GM12878 (cell line): Measurements from ENCODE around the gene NLGN1. TPM values are rescaled to one million over a fixed set of nuclear protein-coding genes. Genes with fewer than 3 reads are reported as not detected.

Experiments used
- ASH2L ChIP-seq: fragments of 300-600, 200-600 bp; sonication (generic); IDR thresholded peaks from 2 replicates; pipeline ENCODE4 v1.6.1; 2017; ENCODE audit warnings: low read depth, mild to moderate bottlenecking, borderline replicate concordance
- E2F4 ChIP-seq: IDR thresholded peaks from 2 replicates; pipeline ENCODE4 v1.6.1; 2012; ENCODE audit warnings: low read depth, low read length, improper control_type of control experiment
- HDAC2 ChIP-seq: fragments of 200-600 bp; sonication (generic); IDR thresholded peaks from 2 replicates; pipeline ENCODE4 v1.6.1; 2017
- IKZF1 ChIP-seq: fragments of 450-650 bp; conservative IDR thresholded peaks from 2 replicates; pipeline ENCODE4 v1.6.1; 2017; ENCODE audit warnings: antibody characterized with exemption, mild to moderate bottlenecking
- MXI1 ChIP-seq: fragments of 150-350 bp; IDR thresholded peaks from 2 replicates; pipeline ENCODE4 v1.6.1; 2011; ENCODE audit warnings: low read depth, mild to moderate bottlenecking, inconsistent platforms, low read length, improper control_type of control experiment
- NFIC ChIP-seq: IDR thresholded peaks from 2 replicates; pipeline ENCODE4 v1.6.1; 2012; ENCODE audit warnings: low read depth, mild to moderate bottlenecking, inconsistent platforms, low read length, moderate library complexity
- NFXL1 ChIP-seq: fragments of 450-650 bp; IDR thresholded peaks from 2 replicates; pipeline ENCODE4 v1.6.1; 2017; ENCODE audit warnings: antibody characterized with exemption, mild to moderate bottlenecking, borderline replicate concordance
- RAD51 ChIP-seq: fragments of 450-650 bp; IDR thresholded peaks from 2 replicates; pipeline ENCODE4 v1.6.1; 2016; ENCODE audit warnings: moderate library complexity, mild to moderate bottlenecking, inconsistent platforms
- REST ChIP-seq: IDR thresholded peaks from 2 replicates; pipeline ENCODE4 v1.6.1; 2012; ENCODE audit warnings: mild to moderate bottlenecking, low read depth, low read length
- SREBF2 ChIP-seq: IDR thresholded peaks from 2 replicates; pipeline ENCODE4 v1.6.1; 2012; ENCODE audit warnings: mild to moderate bottlenecking, low read length
- YY1 ChIP-seq: IDR thresholded peaks from 2 replicates; pipeline ENCODE4 v1.6.1; 2011; ENCODE audit warnings: low read depth, mild to moderate bottlenecking, low read length
- ZBTB40 ChIP-seq: fragments of 450-650 bp; IDR thresholded peaks from 2 replicates; pipeline ENCODE4 v1.6.1; 2016; ENCODE audit warnings: mild to moderate bottlenecking, moderate library complexity, borderline replicate concordance
- ZNF24 ChIP-seq: fragments of 450-650 bp; IDR thresholded peaks from 2 replicates; pipeline ENCODE4 v1.6.1; 2017; ENCODE audit warnings: antibody characterized with exemption, mild to moderate bottlenecking
- polyA plus RNA-seq, 11 experiments: library from polyadenylated mRNA; depleted of rRNA in 4 of 11; unstranded in 6 of 11; stranded (reverse) in 5 of 11; fragments of >200 nt; fragmentation: Nextera tagmentation in 4 of 11; fragmentation: Illumina TruSeq in 1 of 11; extraction: Ambion mirVana in 4 of 11; extraction: Trizol in 1 of 11; gene quantifications; 1 replicate in 1 of 11; 2 replicates in 10 of 11; pipeline versions ENCODE4 v1.2.1 to v1.2.3, GENCODE V29; 2011 to 2016; ENCODE audit warnings: inconsistent platforms in 2 of 11, missing spikeins in 2 of 11, low read depth in 1 of 11
- total RNA-seq, 4 experiments: library from RNA; depleted of rRNA in 3 of 4; stranded (reverse); fragments of >200 nt in 3 of 4; fragmentation: Illumina TruSeq in 1 of 4; extraction: Trizol in 1 of 4; gene quantifications; 2 replicates each; pipeline versions ENCODE4 v1.2.1 to v1.2.3, GENCODE V29; 2013 to 2021

NLGN1 gene
- total and polyA plus RNA-seq, 10 of the 15 experiments (the other 5 are each of a cell fraction or from before 2014, with no cell fraction given) = not detected

- TF ChIP-seq ASH2L (no peak), YY1 (no peak), NFIC (no peak), SREBF2 (no peak), REST (no peak), HDAC2 (no peak), MXI1 (no peak), E2F4 (no peak), NFXL1 (no peak), IKZF1 (no peak), RAD51 (no peak), ZBTB40 (no peak), ZNF24 (no peak)
Measured at GRCh38 chr3:173943264-173943663, 545.7 kb downstream of the NLGN1 start (continued).
